HAP-1 (cell line): ENCODE results near the gene C22orf15.

Experiments
- DNase-seq, 2 experiments: peaks; one replicate each; pipeline ENCODE4 v3.0.0-alpha.2; 2016 to 2020; ENCODE audit warnings: low spot score in 2 of 2
- H3K27me3 ChIP-seq: fragments of 250-450 bp; sonication (Bioruptor Pico); 2 replicates; pipeline ENCODE4 v1.5.1; 2020; ENCODE audit warnings: low read depth, mild to moderate bottlenecking, moderate library complexity
- H3K36me3 ChIP-seq: fragments of 250-450 bp; sonication (Bioruptor Pico); replicated peaks from 2 replicates; pipeline ENCODE4 v1.5.1; 2020; ENCODE audit warnings: mild to moderate bottlenecking
- H3K4me1 ChIP-seq: fragments of 250-450 bp; sonication (Bioruptor Pico); 2 replicates; pipeline ENCODE4 v1.5.1; 2020; ENCODE audit warnings: mild to moderate bottlenecking
- H3K4me3 ChIP-seq: fragments of 250-450 bp; sonication (Bioruptor Pico); 2 replicates; pipeline ENCODE4 v1.5.1; 2020; ENCODE audit warnings: mild to moderate bottlenecking, moderate library complexity
- H3K9me3 ChIP-seq: fragments of 250-450 bp; sonication (Bioruptor Pico); 2 replicates; pipeline ENCODE4 v1.5.1; 2020; ENCODE audit warnings: mild to moderate bottlenecking, moderate library complexity
- in situ Hi-C: fragments of 300-500 bp; cut with MboI; formaldehyde crosslinking; loops from 3 replicates; pipeline ENCODE4 v1.14.3; 2020; ENCODE audit warnings: low sequenced_read_pairs, inconsistent platforms, mixed read lengths

C22orf15 gene

DNA sequence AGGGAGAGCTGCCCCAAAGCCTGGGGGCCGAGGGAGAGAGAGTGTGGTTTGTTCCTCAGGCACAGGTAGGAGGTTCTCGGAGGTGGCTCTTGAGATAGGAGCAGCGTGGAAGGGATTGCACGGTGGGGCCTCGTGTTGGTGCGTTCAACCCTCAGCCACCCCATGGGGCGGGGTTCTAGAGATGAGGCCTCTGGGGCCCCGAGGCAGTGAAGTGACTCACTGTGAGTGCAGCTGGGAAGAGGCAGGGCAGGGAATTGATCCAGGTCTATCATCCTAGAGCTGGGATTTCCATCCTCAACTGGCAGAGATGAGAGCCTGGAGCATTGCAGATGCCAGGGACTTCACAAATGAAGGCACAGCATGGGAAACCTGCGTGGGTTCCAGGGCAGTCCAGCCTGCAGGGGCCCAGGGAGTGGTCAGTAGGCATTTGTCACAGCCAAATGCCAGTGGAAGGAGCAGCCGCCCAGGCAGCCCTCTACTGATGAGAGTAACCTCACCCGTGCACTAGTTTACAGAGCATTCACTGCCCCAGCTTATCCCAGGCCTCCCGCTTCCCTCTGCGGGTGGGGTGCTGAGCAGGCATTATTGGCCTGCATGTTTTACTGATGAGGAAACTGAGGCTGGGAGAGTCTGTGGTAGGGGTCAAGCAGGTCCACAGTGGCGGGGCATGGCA, 18.9 kb downstream of the C22orf15 start:
- H3K36me3 ChIP-seq, result no peaks in the 10 kb centered on the region
- peaks cover 5% of the 10 kb centered on the region for H3K4me1 ChIP-seq
- H3K4me3 ChIP-seq, result no peak overlapping the region
- no peaks in the 10 kb centered on the region for H3K27me3 ChIP-seq
- no peaks in the 10 kb centered on the region for H3K9me3 ChIP-seq
- no peak for DNase-seq
- in situ Hi-C loops, result no loop called here

DNA sequence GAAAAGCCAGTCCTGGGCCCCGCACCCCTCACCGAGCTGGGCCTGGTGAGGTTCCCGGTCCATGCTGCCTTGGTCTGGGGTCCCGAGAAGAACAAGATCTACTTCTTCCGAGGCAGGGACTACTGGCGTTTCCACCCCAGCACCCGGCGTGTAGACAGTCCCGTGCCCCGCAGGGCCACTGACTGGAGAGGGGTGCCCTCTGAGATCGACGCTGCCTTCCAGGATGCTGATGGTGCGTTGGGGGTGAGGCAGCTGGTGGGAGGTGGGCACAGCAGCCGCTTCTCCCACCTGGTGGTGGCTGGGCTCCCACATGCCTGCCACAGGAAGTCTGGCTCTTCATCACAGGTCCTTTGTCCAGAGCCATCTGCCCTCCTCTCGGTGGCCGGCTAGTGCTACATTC, 19.5 kb downstream of the C22orf15 start:
- no peak overlapping the region for H3K4me3 ChIP-seq
- in situ Hi-C loops, result no loop called here
- no peaks in the 10 kb centered on the region for H3K9me3 ChIP-seq
- peaks cover 3% of the 10 kb centered on the region for H3K36me3 ChIP-seq
- peaks cover 5% of the 10 kb centered on the region for H3K4me1 ChIP-seq
- no peak for DNase-seq
- H3K27me3 ChIP-seq, result no peaks in the 10 kb centered on the region

DNA sequence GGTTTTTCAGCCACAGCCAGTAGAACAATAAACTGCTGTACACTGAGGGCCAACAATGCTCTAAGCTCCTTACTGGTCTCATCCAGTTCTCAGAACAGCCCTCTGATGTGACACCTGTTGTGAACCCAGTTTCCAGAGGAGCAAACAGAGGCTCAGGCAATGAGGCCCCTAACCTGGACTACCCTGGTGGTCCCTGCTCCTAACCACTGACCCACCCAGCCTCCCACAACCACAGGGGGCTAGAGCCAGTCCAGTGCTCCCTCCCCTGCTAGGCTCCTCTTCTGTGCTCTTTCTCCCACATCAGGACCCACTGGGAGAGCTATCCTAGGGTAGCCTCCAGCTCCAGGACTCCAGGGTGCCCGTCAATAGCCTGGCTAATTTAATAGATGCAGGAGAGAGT, 19.9 kb downstream of the C22orf15 start:
- DNase-seq, result no peak
- Histone ChIP-seq H3K27me3 (no peaks in the 10 kb centered on the region), H3K4me1 (peaks cover 7% of the 10 kb centered on the region), H3K36me3 (peaks cover 3% of the 10 kb centered on the region), H3K9me3 (no peaks in the 10 kb centered on the region), H3K4me3 (no peak overlapping the region)
- in situ Hi-C loops, result no loop called here

DNA sequence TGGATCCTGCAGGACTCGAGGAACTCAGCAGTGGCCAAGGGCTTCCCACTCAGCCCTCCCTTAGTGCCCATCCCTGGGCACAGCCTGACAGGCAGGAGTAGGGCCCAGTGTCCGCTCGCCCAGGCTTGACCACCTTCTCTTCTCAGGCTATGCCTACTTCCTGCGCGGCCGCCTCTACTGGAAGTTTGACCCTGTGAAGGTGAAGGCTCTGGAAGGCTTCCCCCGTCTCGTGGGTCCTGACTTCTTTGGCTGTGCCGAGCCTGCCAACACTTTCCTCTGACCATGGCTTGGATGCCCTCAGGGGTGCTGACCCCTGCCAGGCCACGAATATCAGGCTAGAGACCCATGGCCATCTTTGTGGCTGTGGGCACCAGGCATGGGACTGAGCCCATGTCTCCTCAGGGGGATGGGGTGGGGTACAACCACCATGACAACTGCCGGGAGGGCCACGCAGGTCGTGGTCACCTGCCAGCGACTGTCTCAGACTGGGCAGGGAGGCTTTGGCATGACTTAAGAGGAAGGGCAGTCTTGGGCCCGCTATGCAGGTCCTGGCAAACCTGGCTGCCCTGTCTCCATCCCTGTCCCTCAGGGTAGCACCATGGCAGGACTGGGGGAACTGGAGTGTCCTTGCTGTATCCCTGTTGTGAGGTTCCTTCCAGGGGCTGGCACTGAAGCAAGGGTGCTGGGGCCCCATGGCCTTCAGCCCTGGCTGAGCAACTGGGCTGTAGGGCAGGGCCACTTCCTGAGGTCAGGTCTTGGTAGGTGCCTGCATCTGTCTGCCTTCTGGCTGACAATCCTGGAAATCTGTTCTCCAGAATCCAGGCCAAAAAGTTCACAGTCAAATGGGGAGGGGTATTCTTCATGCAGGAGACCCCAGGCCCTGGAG, 20.7 kb downstream of the C22orf15 start:
- no peaks in the 10 kb centered on the region for H3K27me3 ChIP-seq
- no peak for DNase-seq
- H3K36me3 ChIP-seq, result peaks cover 5% of the 10 kb centered on the region
- peaks cover 12% of the 10 kb centered on the region for H3K4me1 ChIP-seq
- no peaks in the 10 kb centered on the region for H3K9me3 ChIP-seq
- in situ Hi-C loops, result no loop called here
- H3K4me3 ChIP-seq, result no peak overlapping the region

GRCh38 chr22:23784215-23784732, 21.5 kb downstream of the C22orf15 start:
- no peaks in the 10 kb centered on the region for H3K9me3 ChIP-seq
- DNase-seq, result no peak
- H3K4me1 ChIP-seq, result peaks cover 15% of the 10 kb centered on the region
- H3K4me3 ChIP-seq, result no peak overlapping the region
- in situ Hi-C loops, result no loop called here
- no peaks in the 10 kb centered on the region for H3K27me3 ChIP-seq
- peaks cover 6% of the 10 kb centered on the region for H3K36me3 ChIP-seq

DNA sequence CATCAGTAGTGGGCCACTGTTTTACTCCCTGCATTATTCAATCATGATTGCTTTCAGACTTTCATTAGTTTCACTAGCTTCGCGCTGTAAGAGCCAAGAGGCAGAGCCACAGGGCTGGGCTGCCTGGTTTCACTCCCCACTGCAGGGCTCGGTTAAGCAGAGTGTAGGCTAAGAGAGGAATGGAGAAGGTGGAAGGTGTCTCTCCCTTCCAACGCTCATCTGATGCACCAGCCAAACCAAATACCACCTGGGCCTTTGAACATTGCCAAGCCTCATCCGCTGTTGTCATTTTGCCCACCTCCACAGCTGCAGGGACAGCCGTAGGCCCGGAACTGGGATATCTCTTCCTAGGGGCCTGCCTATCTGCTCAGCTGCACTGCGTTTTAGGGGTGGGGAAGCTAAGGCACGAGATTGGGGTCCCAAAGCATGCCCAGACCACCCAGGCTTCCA, 23.5 kb downstream of the C22orf15 start:
- H3K4me3 ChIP-seq, result peak overlapping the region; percentile 97

DNA sequence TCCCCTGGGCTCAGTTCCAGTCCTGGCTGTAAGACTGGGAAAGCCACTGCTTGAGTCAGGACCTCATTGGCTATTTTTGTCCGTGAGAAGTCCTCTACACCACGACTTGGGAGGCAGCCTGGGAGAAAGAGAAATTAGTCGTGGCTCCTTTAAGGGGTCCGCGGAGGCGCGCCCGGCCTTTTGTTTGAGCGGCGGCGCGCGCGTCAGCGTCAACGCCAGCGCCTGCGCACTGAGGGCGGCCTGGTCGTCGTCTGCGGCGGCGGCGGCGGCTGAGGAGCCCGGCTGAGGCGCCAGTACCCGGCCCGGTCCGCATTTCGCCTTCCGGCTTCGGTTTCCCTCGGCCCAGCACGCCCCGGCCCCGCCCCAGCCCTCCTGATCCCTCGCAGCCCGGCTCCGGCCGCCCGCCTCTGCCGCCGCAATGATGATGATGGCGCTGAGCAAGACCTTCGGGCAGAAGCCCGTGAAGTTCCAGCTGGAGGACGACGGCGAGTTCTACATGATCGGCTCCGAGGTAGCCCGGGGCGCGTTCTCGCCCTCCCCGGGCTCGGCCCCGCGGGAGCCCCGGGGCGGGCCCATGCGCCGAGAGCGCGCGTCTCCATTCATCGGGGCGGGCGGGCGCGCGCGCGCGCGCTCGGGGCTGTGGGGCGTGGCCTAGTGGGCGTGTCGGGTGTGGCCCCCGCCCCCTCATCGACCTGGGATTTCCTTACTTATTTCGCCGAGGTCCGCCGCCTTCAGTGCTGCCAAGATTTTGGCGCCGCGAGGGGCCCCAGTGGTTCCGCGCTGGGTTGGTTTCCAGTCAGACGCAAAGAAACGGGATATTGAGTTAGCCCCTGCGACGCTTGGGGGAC, 24.2 kb downstream of the C22orf15 start, which contains the start of gene SMARCB1:
TSS of gene SMARCB1 (plus strand) at position 215 of the 848 bp plus-strand sequence. CDS start at position 419, 204 bp downstream.
- peak; percentile 80 to 87 for DNase-seq
- in situ Hi-C loops, result no loop called here
- Histone ChIP-seq H3K27me3 (no peaks in the 10 kb centered on the region), H3K4me3 (peak within 1 kb of the TSS; percentile 97), H3K36me3 (peaks cover 26% of the 10 kb centered on the region), H3K4me1 (peaks cover 18% of the 10 kb centered on the region), H3K9me3 (no peaks in the 10 kb centered on the region)

More for the DNA sequence above, 23.5 kb downstream of the C22orf15 start:
- no peaks in the 10 kb centered on the region for H3K9me3 ChIP-seq
- H3K4me1 ChIP-seq, result peaks cover 18% of the 10 kb centered on the region
- DNase-seq, result no peak
- no peaks in the 10 kb centered on the region for H3K27me3 ChIP-seq
- in situ Hi-C loops, result no loop called here
- peaks cover 19% of the 10 kb centered on the region for H3K36me3 ChIP-seq

DNA sequence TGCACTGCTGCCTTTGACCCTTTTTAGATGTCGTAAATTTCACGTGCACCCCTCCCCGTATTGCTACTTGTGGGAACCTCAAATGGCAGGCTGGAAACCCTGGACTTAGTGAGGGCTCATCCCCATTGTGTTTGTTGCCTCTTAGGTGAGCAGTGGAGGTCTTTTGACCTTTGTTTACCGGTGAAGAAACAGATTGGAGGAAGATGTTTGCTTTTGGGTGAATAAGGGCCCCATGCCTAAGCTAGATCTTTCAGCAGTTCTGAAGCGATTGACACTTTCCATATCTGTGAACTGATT, 24.8 kb downstream of the C22orf15 start:
- no peaks in the 10 kb centered on the region for H3K27me3 ChIP-seq
- H3K4me3 ChIP-seq, result peak overlapping the region; percentile 97
- H3K9me3 ChIP-seq, result no peaks in the 10 kb centered on the region
- H3K36me3 ChIP-seq, result peaks cover 31% of the 10 kb centered on the region
- in situ Hi-C loops, result no loop called here
- DNase-seq, result no peak
- peaks cover 18% of the 10 kb centered on the region for H3K4me1 ChIP-seq

DNA sequence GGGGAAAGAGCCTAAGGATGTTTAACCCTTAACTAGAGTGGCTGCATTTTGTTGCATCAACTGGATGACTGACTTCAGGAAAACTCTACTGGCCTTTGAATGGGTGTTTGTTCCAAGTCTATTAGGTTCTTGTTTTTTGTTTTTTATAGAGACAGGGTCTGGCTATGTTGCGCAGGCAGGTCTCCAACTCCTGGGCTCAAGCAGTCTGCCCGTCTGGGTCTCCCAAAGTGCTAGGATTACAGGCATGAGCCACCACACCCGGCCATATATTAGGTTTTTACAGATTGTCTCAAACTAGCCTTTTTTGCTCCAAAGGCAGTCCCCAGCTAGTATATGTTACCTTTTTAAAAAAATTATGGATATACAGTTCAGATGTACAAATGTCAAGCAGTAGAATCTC, 25.1 kb downstream of the C22orf15 start:
- H3K9me3 ChIP-seq, result no peaks in the 10 kb centered on the region
- H3K4me3 ChIP-seq, result peak overlapping the region; percentile 97
- in situ Hi-C loops, result no loop called here
- H3K27me3 ChIP-seq, result no peaks in the 10 kb centered on the region
- peaks cover 35% of the 10 kb centered on the region for H3K36me3 ChIP-seq
- peaks cover 18% of the 10 kb centered on the region for H3K4me1 ChIP-seq
- DNase-seq, result no peak

DNA sequence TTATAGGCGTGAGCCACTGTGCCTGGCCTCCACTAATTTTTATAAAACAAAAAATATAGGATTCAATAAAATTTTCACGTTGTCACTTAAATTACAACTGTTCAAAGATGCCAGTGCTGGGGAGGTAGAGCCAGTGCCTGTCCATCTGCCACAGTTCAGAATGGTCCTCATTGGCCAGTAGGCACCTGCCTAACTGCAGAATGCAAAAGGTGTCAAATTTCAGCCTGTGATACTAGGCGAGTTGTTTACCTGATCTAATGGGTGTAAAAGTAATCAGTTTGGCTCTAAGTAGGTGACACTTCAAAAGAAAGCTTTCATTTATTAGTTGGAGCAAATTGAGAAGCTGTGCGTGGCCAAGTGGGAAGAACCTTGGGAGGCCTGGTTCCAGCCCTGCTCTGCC, 26.3 kb downstream of the C22orf15 start:
- no peaks in the 10 kb centered on the region for H3K9me3 ChIP-seq
- no peak overlapping the region for H3K4me3 ChIP-seq
- in situ Hi-C loops, result no loop called here
- no peaks in the 10 kb centered on the region for H3K27me3 ChIP-seq
- DNase-seq, result no peak
- H3K36me3 ChIP-seq, result peaks cover 44% of the 10 kb centered on the region
- H3K4me1 ChIP-seq, result peaks cover 18% of the 10 kb centered on the region

- Histone ChIP-seq H3K27me3 (no peaks in the 10 kb centered on the region), H3K4me1 (peaks cover 18% of the 10 kb centered on the region), H3K9me3 (no peaks in the 10 kb centered on the region), H3K4me3 (no peak overlapping the region), H3K36me3 (peaks cover 49% of the 10 kb centered on the region)
- DNase-seq, result no peak
- in situ Hi-C loops, result no loop called here
Measured at GRCh38 chr22:23789638-23790037, 26.8 kb downstream of the C22orf15 start.

DNA sequence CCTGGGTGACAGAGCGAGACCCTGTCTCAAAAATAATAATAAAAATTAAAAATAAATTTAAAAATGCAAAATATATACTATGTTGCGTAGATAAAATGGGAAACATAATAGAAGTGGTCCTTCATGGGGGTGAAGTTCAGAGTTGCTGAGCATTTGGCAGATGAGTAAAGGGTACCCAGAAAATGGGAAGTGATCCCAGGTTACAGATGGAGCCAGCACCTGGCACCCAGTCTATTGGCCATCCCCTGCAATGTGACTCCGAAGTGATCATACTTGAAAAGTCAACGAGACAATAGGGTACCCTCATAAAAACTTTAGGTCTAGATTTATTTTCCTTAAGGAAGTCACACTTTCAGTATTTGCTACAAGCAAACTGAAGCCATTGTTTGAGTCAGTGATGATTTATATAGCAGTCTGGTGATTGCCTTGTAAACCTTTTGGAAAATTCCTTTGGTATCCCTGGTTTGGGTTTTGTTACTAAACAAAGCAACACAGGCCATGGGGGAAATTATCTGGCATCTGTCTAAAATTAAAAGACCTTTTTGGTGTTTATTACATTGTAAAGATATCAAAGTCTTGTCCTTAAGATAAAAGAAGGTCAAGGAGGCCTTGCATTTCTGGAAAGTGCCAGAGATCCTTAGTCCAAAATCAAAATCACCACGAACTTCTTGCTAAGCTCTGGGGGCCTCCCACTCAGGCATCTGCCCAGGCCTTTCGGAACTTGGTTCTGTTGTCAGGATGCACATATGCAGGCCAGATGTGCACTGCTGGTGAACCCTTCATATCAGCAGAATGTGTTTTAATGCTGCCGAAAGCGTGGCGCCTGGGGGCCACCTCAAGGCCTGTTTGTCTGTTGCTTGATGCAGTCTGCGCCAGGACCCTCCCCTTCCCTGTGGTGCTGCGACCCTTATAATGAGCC, 28.3 kb downstream of the C22orf15 start:
- Histone ChIP-seq H3K9me3 (no peaks in the 10 kb centered on the region), H3K4me1 (peaks cover 21% of the 10 kb centered on the region), H3K4me3 (no peak overlapping the region), H3K27me3 (no peaks in the 10 kb centered on the region), H3K36me3 (peaks cover 56% of the 10 kb centered on the region)
- DNase-seq, result no peak
- in situ Hi-C loops, result no loop called here
